Gastroesophageal sphincter (tissue), 3 donors: ENCODE data around the gene MSRB1.
"Not testable (repeated sequence)": the region's sequence is repeated elsewhere in the genome, so short reads cannot be mapped to it uniquely, and the experiment has no call there.

Experiments used
- EP300 ChIP-seq: sonication (generic); formaldehyde crosslinking; IDR thresholded peaks from one replicate; pipeline ENCODE4 v1.6.1; 2017; ENCODE audit warnings: antibody characterized with exemption, mild to moderate bottlenecking
- POLR2A ChIP-seq, 2 donors: fragments of 450-650 bp; IDR thresholded peaks; one replicate each; pipeline ENCODE4 v1.6.1; 2017; ENCODE audit warnings: antibody characterized with exemption in 2 of 2, mild to moderate bottlenecking in 2 of 2, moderate library complexity in 1 of 2
- POLR2AphosphoS5 ChIP-seq: sonication (generic); formaldehyde crosslinking; IDR thresholded peaks from one replicate; pipeline ENCODE4 v1.6.1; 2017; ENCODE audit warnings: antibody characterized with exemption
- TF ChIP-seq, protein P1 (sequence below), 4 experiments: fragments of 200-600 bp in 2 of 4; fragments of 450-650 bp in 2 of 4; sonication (generic) in 1 of 4; IDR thresholded peaks; one replicate each; pipeline ENCODE4 v1.5.1; 2017 to 2019; ENCODE audit warnings: antibody characterized with exemption in 4 of 4, mild to moderate bottlenecking in 2 of 4, moderate library complexity in 2 of 4

DNA sequence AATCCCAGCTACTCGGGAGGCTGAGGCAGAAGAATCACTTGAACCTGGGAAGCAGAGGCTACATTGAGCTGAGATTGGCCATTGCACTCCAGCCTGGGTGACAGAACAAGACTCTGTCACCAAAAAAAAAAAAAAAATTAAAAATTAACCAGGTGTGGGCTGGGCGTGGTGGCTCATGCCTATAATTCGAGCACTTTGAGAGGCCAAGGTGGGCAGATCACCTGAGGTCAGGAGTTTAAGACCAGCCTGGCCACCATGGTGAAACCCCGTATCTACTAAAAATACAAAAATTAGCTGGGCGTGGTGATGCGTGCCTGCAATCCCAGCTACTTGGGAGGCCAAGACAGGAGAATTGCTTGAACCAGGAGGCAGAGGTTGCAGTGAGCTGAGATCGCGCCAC lies 3.2 kb downstream of the MSRB1 start:
- TF ChIP-seq POLR2A (IDR thresholded peaks at IDR 0.05); POLR2AphosphoS5; EP300: not testable (repeated sequence)
- TF ChIP-seq, protein P1, sequence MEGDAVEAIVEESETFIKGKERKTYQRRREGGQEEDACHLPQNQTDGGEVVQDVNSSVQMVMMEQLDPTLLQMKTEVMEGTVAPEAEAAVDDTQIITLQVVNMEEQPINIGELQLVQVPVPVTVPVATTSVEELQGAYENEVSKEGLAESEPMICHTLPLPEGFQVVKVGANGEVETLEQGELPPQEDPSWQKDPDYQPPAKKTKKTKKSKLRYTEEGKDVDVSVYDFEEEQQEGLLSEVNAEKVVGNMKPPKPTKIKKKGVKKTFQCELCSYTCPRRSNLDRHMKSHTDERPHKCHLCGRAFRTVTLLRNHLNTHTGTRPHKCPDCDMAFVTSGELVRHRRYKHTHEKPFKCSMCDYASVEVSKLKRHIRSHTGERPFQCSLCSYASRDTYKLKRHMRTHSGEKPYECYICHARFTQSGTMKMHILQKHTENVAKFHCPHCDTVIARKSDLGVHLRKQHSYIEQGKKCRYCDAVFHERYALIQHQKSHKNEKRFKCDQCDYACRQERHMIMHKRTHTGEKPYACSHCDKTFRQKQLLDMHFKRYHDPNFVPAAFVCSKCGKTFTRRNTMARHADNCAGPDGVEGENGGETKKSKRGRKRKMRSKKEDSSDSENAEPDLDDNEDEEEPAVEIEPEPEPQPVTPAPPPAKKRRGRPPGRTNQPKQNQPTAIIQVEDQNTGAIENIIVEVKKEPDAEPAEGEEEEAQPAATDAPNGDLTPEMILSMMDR (IDR thresholded peaks at IDR 0.05): not testable (repeated sequence)
